Stomach (tissue), 4 donors: Measurements from ENCODE around the gene SPRR2D.

Experiments used
- EP300 ChIP-seq: sonication (generic); formaldehyde crosslinking; IDR thresholded peaks from one replicate; pipeline ENCODE4 v1.6.1; 2017; ENCODE audit warnings: antibody characterized with exemption
- POLR2A ChIP-seq, 4 donors: fragments of 450-650 bp; IDR thresholded peaks; one replicate each; pipeline ENCODE4 v1.6.1; 2016; ENCODE audit warnings: antibody characterized with exemption in 4 of 4, control low read depth in 2 of 4, mild to moderate bottlenecking in 1 of 4, moderate library complexity in 1 of 4
- TF ChIP-seq, protein P1 (sequence below), 7 experiments: fragments of 450-650 bp in 4 of 7; fragments of 200-600 bp in 3 of 7; sonication (generic) in 3 of 7; IDR thresholded peaks; one replicate each; pipeline ENCODE4 v1.5.1; 2016 to 2019; ENCODE audit warnings: antibody characterized with exemption in 7 of 7, control low read depth in 2 of 7, mild to moderate bottlenecking in 1 of 7

DNA sequence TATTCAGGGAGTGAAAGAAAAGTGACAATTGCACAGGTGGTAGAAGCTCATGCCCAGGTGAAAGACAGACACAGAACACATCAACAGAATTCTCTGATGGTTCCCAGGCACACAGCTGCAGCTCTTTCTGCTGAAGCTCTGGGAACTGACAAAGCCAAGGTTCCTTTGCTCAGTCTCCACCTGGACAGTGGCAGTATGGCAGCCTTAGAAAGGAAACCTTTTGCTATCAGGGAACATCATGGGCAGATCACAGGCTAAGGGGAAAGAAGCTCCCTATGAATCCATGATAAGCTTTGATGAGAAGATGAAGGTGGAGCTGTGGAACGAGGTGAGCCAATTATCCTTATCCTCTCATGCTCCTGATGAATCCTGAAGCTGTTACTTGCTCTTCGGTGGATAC lies 29.3 kb upstream of the SPRR2D start:
- TF ChIP-seq POLR2A (IDR thresholded peaks at IDR 0.05) (no peak), EP300 (no peak)
- TF ChIP-seq, protein P1, sequence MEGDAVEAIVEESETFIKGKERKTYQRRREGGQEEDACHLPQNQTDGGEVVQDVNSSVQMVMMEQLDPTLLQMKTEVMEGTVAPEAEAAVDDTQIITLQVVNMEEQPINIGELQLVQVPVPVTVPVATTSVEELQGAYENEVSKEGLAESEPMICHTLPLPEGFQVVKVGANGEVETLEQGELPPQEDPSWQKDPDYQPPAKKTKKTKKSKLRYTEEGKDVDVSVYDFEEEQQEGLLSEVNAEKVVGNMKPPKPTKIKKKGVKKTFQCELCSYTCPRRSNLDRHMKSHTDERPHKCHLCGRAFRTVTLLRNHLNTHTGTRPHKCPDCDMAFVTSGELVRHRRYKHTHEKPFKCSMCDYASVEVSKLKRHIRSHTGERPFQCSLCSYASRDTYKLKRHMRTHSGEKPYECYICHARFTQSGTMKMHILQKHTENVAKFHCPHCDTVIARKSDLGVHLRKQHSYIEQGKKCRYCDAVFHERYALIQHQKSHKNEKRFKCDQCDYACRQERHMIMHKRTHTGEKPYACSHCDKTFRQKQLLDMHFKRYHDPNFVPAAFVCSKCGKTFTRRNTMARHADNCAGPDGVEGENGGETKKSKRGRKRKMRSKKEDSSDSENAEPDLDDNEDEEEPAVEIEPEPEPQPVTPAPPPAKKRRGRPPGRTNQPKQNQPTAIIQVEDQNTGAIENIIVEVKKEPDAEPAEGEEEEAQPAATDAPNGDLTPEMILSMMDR (IDR thresholded peaks at IDR 0.05): no peak
